ENCODE results near the gene TMEM243.
"Not testable (repeated sequence)": the region's sequence is repeated elsewhere in the genome, so short reads cannot be mapped to it uniquely, and the experiment has no call there.

The TMEM243 gene

GRCh38 chr7:87209295-87209924 is 10.1 kb downstream of the TMEM243 start:
- TF ChIP-seq CTCF (IDR thresholded peaks at IDR 0.05; ENCODE audit: insufficient read depth, missing control alignments) = no peak
- no peak for FAIRE-seq
- DNase-seq (ENCODE audit: insufficient read length, low spot score) = no peak

- TF ChIP-seq CTCF (IDR thresholded peaks at IDR 0.05; ENCODE audit: insufficient read depth, missing control alignments) = no peak
- DNase-seq (ENCODE audit: insufficient read length, low spot score) (no peak), FAIRE-seq (no peak)
These were observed 13.2 kb downstream of the TMEM243 start for GRCh38 chr7:87206361-87206760.

- not testable (repeated sequence) for DNase-seq (ENCODE audit: insufficient read length, low spot score); FAIRE-seq
These were observed 13.8 kb downstream of the TMEM243 start for GRCh38 chr7:87205701-87206100.

- no peak for FAIRE-seq
- no peak for TF ChIP-seq CTCF (IDR thresholded peaks at IDR 0.05; ENCODE audit: insufficient read depth, missing control alignments)
- no peak for DNase-seq (ENCODE audit: insufficient read length, low spot score)
These were observed 14.6 kb downstream of the TMEM243 start for GRCh38 chr7:87204933-87205332.

GRCh38 chr7:87203929-87204328 is 15.6 kb downstream of the TMEM243 start:
- DNase-seq (ENCODE audit: insufficient read length, low spot score); FAIRE-seq: not testable (repeated sequence)

GRCh38 chr7:87202705-87203104 is 16.8 kb downstream of the TMEM243 start:
- DNase-seq (ENCODE audit: insufficient read length, low spot score) = no peak
- no peak for FAIRE-seq

GRCh38 chr7:87202208-87202607 is 17.3 kb downstream of the TMEM243 start:
- DNase-seq (ENCODE audit: insufficient read length, low spot score) (no peak), FAIRE-seq (no peak)
- no peak for TF ChIP-seq CTCF (IDR thresholded peaks at IDR 0.05; ENCODE audit: insufficient read depth, missing control alignments)

More at GRCh38 chr7:87202705-87203104, 16.8 kb downstream of the TMEM243 start:
- no peak for TF ChIP-seq CTCF (IDR thresholded peaks at IDR 0.05; ENCODE audit: insufficient read depth, missing control alignments)

GRCh38 chr7:87199700-87200450 is 19.7 kb downstream of the TMEM243 start:
- DNase-seq (ENCODE audit: insufficient read length, low spot score) (no peak), FAIRE-seq (no peak)
- TF ChIP-seq CTCF (IDR thresholded peaks at IDR 0.05; ENCODE audit: insufficient read depth, missing control alignments) = no peak
